GM12875 (cell line): ENCODE results near the gene UBD.

ENCODE experiments used
- H3K4me3 ChIP-seq: one replicate; pipeline ENCODE4 v1.5.1; 2011; ENCODE audit warnings: low read depth, low read length, control low read depth
- TF ChIP-seq, protein P1 (sequence below): IDR thresholded peaks from 2 replicates; pipeline ENCODE4 v1.5.1; 2011; ENCODE audit warnings: low read depth, mild to moderate bottlenecking, control low read depth, inconsistent platforms, low read length, moderate library complexity, borderline replicate concordance; ENCODE audit not compliant: insufficient read depth

UBD gene

GRCh38 chr6:29524444-29525310 is 34.9 kb downstream of the UBD start:
- TF ChIP-seq, protein P1, sequence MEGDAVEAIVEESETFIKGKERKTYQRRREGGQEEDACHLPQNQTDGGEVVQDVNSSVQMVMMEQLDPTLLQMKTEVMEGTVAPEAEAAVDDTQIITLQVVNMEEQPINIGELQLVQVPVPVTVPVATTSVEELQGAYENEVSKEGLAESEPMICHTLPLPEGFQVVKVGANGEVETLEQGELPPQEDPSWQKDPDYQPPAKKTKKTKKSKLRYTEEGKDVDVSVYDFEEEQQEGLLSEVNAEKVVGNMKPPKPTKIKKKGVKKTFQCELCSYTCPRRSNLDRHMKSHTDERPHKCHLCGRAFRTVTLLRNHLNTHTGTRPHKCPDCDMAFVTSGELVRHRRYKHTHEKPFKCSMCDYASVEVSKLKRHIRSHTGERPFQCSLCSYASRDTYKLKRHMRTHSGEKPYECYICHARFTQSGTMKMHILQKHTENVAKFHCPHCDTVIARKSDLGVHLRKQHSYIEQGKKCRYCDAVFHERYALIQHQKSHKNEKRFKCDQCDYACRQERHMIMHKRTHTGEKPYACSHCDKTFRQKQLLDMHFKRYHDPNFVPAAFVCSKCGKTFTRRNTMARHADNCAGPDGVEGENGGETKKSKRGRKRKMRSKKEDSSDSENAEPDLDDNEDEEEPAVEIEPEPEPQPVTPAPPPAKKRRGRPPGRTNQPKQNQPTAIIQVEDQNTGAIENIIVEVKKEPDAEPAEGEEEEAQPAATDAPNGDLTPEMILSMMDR: no peak
- no peak overlapping the region for H3K4me3 ChIP-seq

GRCh38 chr6:29524044-29524443 is 35.5 kb downstream of the UBD start:
- TF ChIP-seq, protein P1: no peak
- H3K4me3 ChIP-seq: no peak overlapping the region

DNA sequence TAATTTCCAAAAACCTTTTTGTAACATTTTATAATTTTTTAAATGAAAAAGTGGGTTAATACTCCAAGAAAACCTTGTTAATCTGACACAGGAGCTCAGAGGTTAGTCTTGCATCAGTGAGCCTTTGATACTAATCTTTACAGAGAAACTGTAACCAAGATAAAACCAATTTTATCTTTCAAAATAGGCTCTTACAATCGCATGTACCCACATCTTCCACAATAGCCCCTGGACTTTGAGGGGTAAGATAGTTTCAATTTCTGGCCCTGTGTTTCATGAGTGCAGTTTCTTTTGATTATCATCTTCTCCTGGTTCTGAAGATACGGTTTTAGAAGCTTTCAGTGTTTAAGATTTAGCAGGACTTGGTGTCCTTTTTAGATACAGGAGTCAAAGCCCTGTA is 37.3 kb downstream of the UBD start:
- H3K4me3 ChIP-seq: no peak overlapping the region
- TF ChIP-seq, protein P1: no peak

GRCh38 chr6:29521006-29521680 is 38.4 kb downstream of the UBD start:
- TF ChIP-seq, protein P1: no peak
- no peak overlapping the region for H3K4me3 ChIP-seq

- TF ChIP-seq, protein P1: no peak
- no peak overlapping the region for H3K4me3 ChIP-seq
These were observed 39.3 kb downstream of the UBD start for GRCh38 chr6:29520232-29520631.

DNA sequence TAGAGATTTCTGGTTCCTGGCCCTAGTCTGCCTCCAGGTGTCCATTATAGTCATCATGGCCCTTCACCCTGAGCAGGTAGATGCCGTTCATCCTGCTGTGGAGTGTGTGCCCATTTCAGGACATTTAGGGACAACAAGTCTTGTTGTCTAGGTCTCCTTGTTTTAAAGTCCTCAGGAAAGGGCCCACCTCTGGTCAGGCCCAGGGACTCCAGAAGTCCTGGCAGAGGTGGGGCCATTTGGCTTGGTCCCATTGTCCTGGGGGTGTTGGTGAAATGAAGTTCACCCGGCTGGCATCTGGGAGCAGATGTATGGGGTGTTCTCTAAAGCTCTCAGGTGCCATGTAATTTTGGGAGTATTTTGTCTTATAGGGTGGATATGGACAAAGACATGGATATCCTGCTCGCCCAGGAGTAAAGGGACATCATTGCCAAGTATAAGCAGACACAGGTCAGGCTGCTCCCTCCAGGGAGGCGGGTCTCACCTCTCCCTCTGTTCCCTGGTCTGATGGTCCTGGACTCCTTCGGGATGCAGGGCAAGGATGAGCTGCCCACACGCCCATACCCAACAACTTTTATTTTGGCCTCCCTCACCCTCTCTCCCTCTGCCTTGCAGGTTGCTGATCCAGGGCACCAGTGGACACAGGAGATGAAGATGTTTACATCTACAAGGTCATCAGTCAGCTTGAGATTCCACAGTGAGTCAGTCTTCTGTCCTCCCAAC is 40.1 kb downstream of the UBD start:
- H3K4me3 ChIP-seq: no peak overlapping the region
- TF ChIP-seq, protein P1: no peak
